Mesenchymal stem cell (in vitro differentiated cells and primary cell): ENCODE measurements around the gene TMEM222.

Experiments
- DNase-seq: peaks from one replicate; pipeline ENCODE4 v3.0.0-alpha.2; 2013
- H2AFZ ChIP-seq: one replicate; pipeline ENCODE4 v1.6.1; 2013; ENCODE audit warnings: low read depth, mild to moderate bottlenecking, control low read depth, inconsistent platforms, low read length, moderate library complexity
- H2AK5ac ChIP-seq: 2 replicates; pipeline ENCODE4 v1.6.1; 2013; ENCODE audit warnings: low read length, moderate library complexity, mild to moderate bottlenecking, inconsistent platforms; ENCODE audit not compliant: severe bottlenecking
- H2BK120ac ChIP-seq: one replicate; pipeline ENCODE4 v1.6.1; 2013; ENCODE audit warnings: low read depth, mild to moderate bottlenecking, inconsistent platforms, low read length, moderate library complexity
- H2BK12ac ChIP-seq, 2 experiments: one replicate each; pipeline ENCODE4 v1.6.1; 2013; ENCODE audit warnings: inconsistent platforms in 2 of 2, low read length in 2 of 2, mild to moderate bottlenecking in 2 of 2, moderate library complexity in 2 of 2, control low read depth in 1 of 2
- H2BK15ac ChIP-seq: one replicate; pipeline ENCODE4 v1.6.1; 2013; ENCODE audit warnings: mild to moderate bottlenecking, low read depth, inconsistent platforms; ENCODE audit not compliant: poor library complexity, severe bottlenecking
- H2BK5ac ChIP-seq: 2 replicates; pipeline ENCODE4 v1.6.1; 2013; ENCODE audit warnings: low read depth, mild to moderate bottlenecking, low read length, control low read depth, inconsistent platforms; ENCODE audit not compliant: poor library complexity, severe bottlenecking
- H3K14ac ChIP-seq, 2 experiments: one replicate each; pipeline ENCODE4 v1.6.1; 2013; ENCODE audit warnings: inconsistent platforms in 2 of 2, low read length in 2 of 2, control low read depth in 1 of 2, mild to moderate bottlenecking in 1 of 2, moderate library complexity in 1 of 2
- H3K18ac ChIP-seq, 2 experiments: one replicate each; pipeline ENCODE4 v1.6.1; 2013; ENCODE audit warnings: inconsistent platforms in 2 of 2, low read length in 2 of 2, control low read depth in 1 of 2, low read depth in 1 of 2, mild to moderate bottlenecking in 1 of 2
- H3K23ac ChIP-seq, 2 experiments: one replicate each; pipeline ENCODE4 v1.6.1; 2013; ENCODE audit warnings: inconsistent platforms in 2 of 2, low read length in 2 of 2, mild to moderate bottlenecking in 2 of 2, moderate library complexity in 2 of 2, control low read depth in 1 of 2
- H3K27ac ChIP-seq: 2 replicates; pipeline ENCODE4 v1.5.1; 2013; ENCODE audit warnings: mild to moderate bottlenecking, moderate library complexity, low read length, control low read depth, inconsistent platforms; ENCODE audit not compliant: poor library complexity, severe bottlenecking
- H3K27me3 ChIP-seq, 2 experiments: 2 replicates each; pipeline versions ENCODE4 v1.6.1 to v1.7.0; 2013; ENCODE audit warnings: low read length in 2 of 2, mild to moderate bottlenecking in 2 of 2, moderate library complexity in 2 of 2, control low read depth in 1 of 2, inconsistent platforms in 1 of 2; ENCODE audit not compliant: control insufficient read depth in 1 of 2, insufficient read depth in 1 of 2
- H3K36me3 ChIP-seq, 2 experiments: 2 replicates each; pipeline versions ENCODE4 v1.6.1 to v1.7.0; 2013; ENCODE audit warnings: low read length in 2 of 2, control low read depth in 1 of 2, inconsistent platforms in 1 of 2, low read depth in 1 of 2, mild to moderate bottlenecking in 1 of 2; ENCODE audit not compliant: insufficient read depth in 2 of 2, control insufficient read depth in 1 of 2
- H3K4ac ChIP-seq, 2 experiments: one replicate each; pipeline ENCODE4 v1.6.1; 2013; ENCODE audit warnings: inconsistent platforms in 2 of 2, low read length in 2 of 2, mild to moderate bottlenecking in 2 of 2, moderate library complexity in 2 of 2, control low read depth in 1 of 2, low read depth in 1 of 2
- H3K4me1 ChIP-seq: 2 replicates; pipeline ENCODE4 v1.6.1; 2013; ENCODE audit warnings: low read depth, low read length, control low read depth; ENCODE audit not compliant: control insufficient read depth, insufficient read depth
- H3K4me2 ChIP-seq: 2 replicates; pipeline ENCODE4 v1.6.1; 2013; ENCODE audit warnings: low read length, mild to moderate bottlenecking, inconsistent platforms; ENCODE audit not compliant: poor library complexity, severe bottlenecking
- H3K4me3 ChIP-seq, 2 experiments: 2 replicates each; pipeline versions ENCODE4 v1.5.1 to v1.7.0; 2013; ENCODE audit warnings: low read length in 2 of 2, mild to moderate bottlenecking in 2 of 2, control low read depth in 1 of 2, low read depth in 1 of 2; ENCODE audit not compliant: insufficient read depth in 1 of 2
- H3K79me1 ChIP-seq: replicated peaks from 2 replicates; pipeline ENCODE4 v1.6.1; 2013; ENCODE audit warnings: mild to moderate bottlenecking, control low read depth, low read length, inconsistent platforms; ENCODE audit not compliant: poor library complexity, severe bottlenecking
- H3K9ac ChIP-seq: 2 replicates; pipeline ENCODE4 v1.7.0; 2013; ENCODE audit warnings: mild to moderate bottlenecking, low read length, moderate library complexity
- H3K9me3 ChIP-seq: 2 replicates; pipeline ENCODE4 v1.7.0; 2013; ENCODE audit warnings: mild to moderate bottlenecking, low read length; ENCODE audit not compliant: control insufficient read depth
- H4K8ac ChIP-seq: one replicate; pipeline ENCODE4 v1.6.1; 2013; ENCODE audit warnings: inconsistent platforms, mild to moderate bottlenecking, low read length, moderate library complexity
- H4K91ac ChIP-seq: one replicate; pipeline ENCODE4 v1.6.1; 2013; ENCODE audit warnings: mild to moderate bottlenecking, low read length, inconsistent platforms
- WGBS: methylation state at CpG from one replicate; pipeline ENCODE4 v1.1.7; 2013; ENCODE audit warnings: mixed read lengths; 5-methylcytosine and 5-hydroxymethylcytosine counted together

TMEM222 gene

DNA sequence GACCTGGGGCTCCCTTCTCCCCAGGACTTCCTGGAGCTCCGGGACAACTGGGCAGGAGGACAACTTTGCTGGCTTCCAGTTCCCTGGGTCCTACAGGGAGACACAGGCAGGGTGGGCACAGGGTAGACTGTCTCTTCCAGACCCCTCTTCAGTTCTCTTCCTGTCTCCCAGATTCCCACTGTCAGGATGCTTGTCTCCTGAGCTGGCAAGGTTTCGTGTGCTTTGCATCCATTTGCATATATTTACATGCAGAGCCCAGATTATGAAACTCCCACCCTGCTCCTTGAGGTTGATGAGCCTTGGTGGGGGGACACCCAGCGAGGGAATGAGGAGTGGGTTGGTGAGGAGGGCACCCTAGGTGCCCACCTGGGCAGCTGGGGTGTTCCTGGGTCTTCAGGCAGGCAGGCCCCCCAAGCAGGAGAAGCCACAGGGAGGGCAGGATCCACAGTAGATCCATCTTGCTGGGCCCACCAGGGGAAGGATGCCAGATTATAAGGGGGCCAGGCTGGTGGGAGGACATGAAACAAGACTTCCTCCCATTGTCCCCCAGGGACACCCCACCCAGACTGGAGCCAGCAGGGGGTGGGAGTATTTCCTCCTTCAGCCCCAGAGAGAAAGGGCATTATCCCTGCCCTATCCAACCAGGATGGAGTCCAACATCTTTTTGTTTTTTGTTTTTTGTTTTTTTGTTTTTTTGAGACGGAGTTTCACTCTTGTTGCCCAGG lies 52.6 kb downstream of the TMEM222 start, which contains the start of gene FCN3:
TSS of gene FCN3 (minus strand) at position 463 of the 725 bp plus-strand sequence. CDS start at position 457, 6 bp downstream.
- no peaks in the 10 kb centered on the region for H3K36me3 ChIP-seq
- no peaks in the 10 kb centered on the region for H3K79me1 ChIP-seq
- H2BK12ac ChIP-seq = no peak within 1 kb of the TSS
- H3K9ac ChIP-seq = no peak within 1 kb of the TSS
- DNase-seq = no peak
- H3K14ac ChIP-seq = no peak within 1 kb of the TSS
- no peak within 1 kb of the TSS for H2BK15ac ChIP-seq
- H4K91ac ChIP-seq = no peak within 1 kb of the TSS
- peaks cover 2 to 12% of the 10 kb centered on the region in 2 experiments for H3K27me3 ChIP-seq
- no peak within 1 kb of the TSS for H3K27ac ChIP-seq
- no peak within 1 kb of the TSS for H3K4me3 ChIP-seq
- no peak within 1 kb of the TSS for H2AFZ ChIP-seq
- WGBS = 69% methylated on average over 4 of the region's 4 CpGs
- peaks cover 2% of the 10 kb centered on the region for H3K4me1 ChIP-seq
- no peak within 1 kb of the TSS for H2BK5ac ChIP-seq
- no peak within 1 kb of the TSS for H3K4ac ChIP-seq
- no peak within 1 kb of the TSS for H3K23ac ChIP-seq
- no peak within 1 kb of the TSS for H3K18ac ChIP-seq
- H2BK120ac ChIP-seq = no peak within 1 kb of the TSS
- H2AK5ac ChIP-seq = no peak within 1 kb of the TSS
- no peak within 1 kb of the TSS for H3K4me2 ChIP-seq
- H3K9me3 ChIP-seq = no peaks in the 10 kb centered on the region
- no peak within 1 kb of the TSS for H4K8ac ChIP-seq

GRCh38 chr1:27377760-27378495 lies 56.0 kb downstream of the TMEM222 start:
- WGBS = 92% methylated on average over 10 of the region's 12 CpGs
- Histone ChIP-seq H3K9me3 (no peaks in the 10 kb centered on the region), H3K27me3 (peaks cover 12 to 40% of the 10 kb centered on the region in 2 experiments), H3K18ac (no peak overlapping the region), H4K8ac (no peak overlapping the region), H2AFZ (no peak overlapping the region), H2BK12ac (no peak overlapping the region), H3K27ac (no peak overlapping the region), H3K4me1 (peaks cover 2% of the 10 kb centered on the region), H3K23ac (no peak overlapping the region), H3K9ac (no peak overlapping the region), H3K4me2 (no peak overlapping the region), H2BK120ac (no peak overlapping the region), H3K4ac (no peak overlapping the region), H3K79me1 (no peaks in the 10 kb centered on the region), H2BK15ac (no peak overlapping the region), H3K14ac (no peak overlapping the region), H2AK5ac (no peak overlapping the region), H3K36me3 (no peaks in the 10 kb centered on the region), H4K91ac (no peak overlapping the region), H3K4me3 (no peak overlapping the region), H2BK5ac (no peak overlapping the region)
- DNase-seq = no peak

DNA sequence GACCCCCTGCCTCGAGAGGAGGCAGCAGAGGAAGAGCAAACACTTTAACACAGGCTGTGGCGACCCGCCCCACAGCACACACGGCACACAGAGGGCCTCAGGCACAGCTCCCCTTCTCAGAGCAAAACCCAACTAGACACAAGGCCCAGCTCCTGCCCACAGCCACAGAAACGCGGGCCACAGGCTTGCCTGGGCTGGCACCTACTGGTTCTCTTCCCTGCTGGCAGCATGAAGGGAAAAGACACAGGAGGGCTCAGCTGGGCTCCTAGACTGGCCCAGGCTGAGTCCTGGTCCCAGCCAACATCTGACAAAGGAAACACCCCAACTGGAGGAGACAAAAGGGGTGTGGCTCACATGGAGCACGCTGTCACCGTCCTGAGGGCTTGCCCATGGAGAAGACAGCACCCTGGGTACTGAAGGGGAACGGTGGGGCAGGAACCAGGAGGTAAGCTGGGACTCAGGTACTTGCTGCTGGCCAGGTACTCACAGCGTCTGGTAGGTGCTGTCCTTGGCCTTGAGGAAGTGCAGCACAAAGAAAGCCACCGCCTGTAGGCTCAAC lies 57.7 kb downstream of the TMEM222 start:
- H3K9me3 ChIP-seq = no peaks in the 10 kb centered on the region
- no peak overlapping the region for H2BK15ac ChIP-seq
- H3K4ac ChIP-seq = no peak overlapping the region
- H3K4me2 ChIP-seq = no peak overlapping the region
- H4K8ac ChIP-seq = peak overlapping the region; percentile 21
- WGBS = 77% methylated on average over 11 of the region's 11 CpGs
- H2AK5ac ChIP-seq = no peak overlapping the region
- no peaks in the 10 kb centered on the region for H3K79me1 ChIP-seq
- H2BK12ac ChIP-seq = no peak overlapping the region
- no peak overlapping the region for H3K14ac ChIP-seq
- no peak overlapping the region for H3K4me3 ChIP-seq
- H3K36me3 ChIP-seq = no peaks in the 10 kb centered on the region
- H3K18ac ChIP-seq = no peak overlapping the region
- no peak for DNase-seq
- no peak overlapping the region for H3K23ac ChIP-seq
- H2BK120ac ChIP-seq = no peak overlapping the region
- no peak overlapping the region for H3K27ac ChIP-seq
- H2AFZ ChIP-seq = no peak overlapping the region
- H4K91ac ChIP-seq = no peak overlapping the region
- H3K4me1 ChIP-seq = peaks cover 5% of the 10 kb centered on the region
- peaks cover 12 to 27% of the 10 kb centered on the region in 2 experiments for H3K27me3 ChIP-seq
- H2BK5ac ChIP-seq = no peak overlapping the region
- H3K9ac ChIP-seq = no peak overlapping the region

- Histone ChIP-seq H3K36me3 (no peaks in the 10 kb centered on the region), H3K4me3 (no peak overlapping the region), H4K8ac (no peak overlapping the region), H3K79me1 (no peaks in the 10 kb centered on the region), H2AFZ (no peak overlapping the region), H3K9me3 (no peaks in the 10 kb centered on the region), H3K18ac (no peak overlapping the region), H2BK120ac (no peak overlapping the region), H3K27ac (no peak overlapping the region), H4K91ac (no peak overlapping the region), H3K4ac (no peak overlapping the region), H2BK5ac (no peak overlapping the region), H3K4me2 (no peak overlapping the region), H3K23ac (no peak overlapping the region), H3K27me3 (peaks cover 12 to 27% of the 10 kb centered on the region in 2 experiments), H3K4me1 (peaks cover 5% of the 10 kb centered on the region), H2BK15ac (no peak overlapping the region), H3K14ac (no peak overlapping the region), H2AK5ac (no peak overlapping the region), H3K9ac (no peak overlapping the region), H2BK12ac (no peak overlapping the region)
- no peak for DNase-seq
- 90% methylated on average over 4 of the region's 4 CpGs for WGBS
These were observed 58.3 kb downstream of the TMEM222 start for GRCh38 chr1:27380224-27380623.
